Measurements from ENCODE around the gene PATL2. TPM values are rescaled to one million over a fixed set of nuclear protein-coding genes. Genes with fewer than 3 reads are reported as not detected.
"Not testable (repeated sequence)": the region's sequence is repeated elsewhere in the genome, so short reads cannot be mapped to it uniquely, and the experiment has no call there.

PATL2 gene
- total RNA-seq = 10 to 100 TPM; 17.2 to 38.4 TPM

DNA sequence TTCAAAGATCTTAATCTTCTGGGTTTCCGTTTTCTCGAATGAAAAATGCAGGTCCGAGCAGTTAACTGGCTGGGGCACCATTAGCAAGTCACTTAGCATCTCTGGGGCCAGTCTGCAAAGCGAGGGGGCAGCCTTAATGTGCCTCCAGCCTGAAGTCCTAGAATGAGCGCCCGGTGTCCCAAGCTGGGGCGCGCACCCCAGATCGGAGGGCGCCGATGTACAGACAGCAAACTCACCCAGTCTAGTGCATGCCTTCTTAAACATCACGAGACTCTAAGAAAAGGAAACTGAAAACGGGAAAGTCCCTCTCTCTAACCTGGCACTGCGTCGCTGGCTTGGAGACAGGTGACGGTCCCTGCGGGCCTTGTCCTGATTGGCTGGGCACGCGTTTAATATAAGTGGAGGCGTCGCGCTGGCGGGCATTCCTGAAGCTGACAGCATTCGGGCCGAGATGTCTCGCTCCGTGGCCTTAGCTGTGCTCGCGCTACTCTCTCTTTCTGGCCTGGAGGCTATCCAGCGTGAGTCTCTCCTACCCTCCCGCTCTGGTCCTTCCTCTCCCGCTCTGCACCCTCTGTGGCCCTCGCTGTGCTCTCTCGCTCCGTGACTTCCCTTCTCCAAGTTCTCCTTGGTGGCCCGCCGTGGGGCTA is at the start of gene PATL2, which contains the start of gene B2M:
PATL2 (minus strand) TSS at position 228 of the 647 bp plus-strand sequence. CDS start 34,833 bp downstream, outside the sequence.
B2M (plus strand) TSS at position 422 of the 647 bp plus-strand sequence; CDS start at position 452, 30 bp downstream.
- Mint-ChIP-seq H3K9me3 (ENCODE audit: low read depth) (no peaks in the 10 kb centered on the region), H3K4me1 (peaks cover 39% of the 10 kb centered on the region), H3K27ac (peak within 1 kb of the TSS; percentile 100), H3K27me3 (no peaks in the 10 kb centered on the region), H3K4me3 (peak within 1 kb of the TSS; percentile 95), H3K36me3 (peaks cover 69% of the 10 kb centered on the region)
- CTCF ChIA-PET = interaction anchor here (0.7 to 11.9 kb wide), 14 partner anchors 12 to 50 kb away, joined by 3 to 232 read pairs (median 4); partner anchors contain the start of genes SPG11 and TRIM69
- ATAC-seq (peak; percentile 76), DNase-seq (peak; percentile 96)

GRCh38 chr15:44753345-44753744 is 42.2 kb upstream of the PATL2 start:
- ATAC-seq (no peak), DNase-seq (no peak)
- peaks cover 19% of the 10 kb centered on the region for H3K4me1 Mint-ChIP-seq
- CTCF ChIA-PET = interaction anchor here (0.8 to 1.1 kb wide), 2 partner anchors 13 to 34 kb away, joined by 3 read pairs; no protein-coding TSS in a partner anchor
- H3K27me3 Mint-ChIP-seq = no peaks in the 10 kb centered on the region
- H3K4me3 Mint-ChIP-seq = no peak overlapping the region
- H3K27ac Mint-ChIP-seq = no peak overlapping the region
- peaks cover 8% of the 10 kb centered on the region for H3K9me3 Mint-ChIP-seq (ENCODE audit: low read depth)
- H3K36me3 Mint-ChIP-seq = peaks cover 56% of the 10 kb centered on the region

GRCh38 chr15:44743454-44743853 is 32.3 kb upstream of the PATL2 start:
- CTCF ChIA-PET; H3K27ac Mint-ChIP-seq; ATAC-seq; H3K4me3 Mint-ChIP-seq; DNase-seq; H3K27me3 Mint-ChIP-seq; H3K4me1 Mint-ChIP-seq; H3K9me3 Mint-ChIP-seq (ENCODE audit: low read depth): not testable (repeated sequence)
- peaks cover 19% of the 10 kb centered on the region for H3K36me3 Mint-ChIP-seq

- H3K4me1 Mint-ChIP-seq = peaks cover 42% of the 10 kb centered on the region
- ATAC-seq; H3K36me3 Mint-ChIP-seq; H3K27ac Mint-ChIP-seq; DNase-seq; H3K27me3 Mint-ChIP-seq; H3K4me3 Mint-ChIP-seq; H3K9me3 Mint-ChIP-seq (ENCODE audit: low read depth): not testable (repeated sequence)
- CTCF ChIA-PET = interaction anchor here (0.8 to 6.8 kb wide), 28 partner anchors 8 to 192 kb away, joined by 3 to 156 read pairs (median 8); partner anchors contain the start of genes B2M, PATL2 and SPG11
These were observed 28.2 kb upstream of the PATL2 start for GRCh38 chr15:44739222-44739847.

DNA sequence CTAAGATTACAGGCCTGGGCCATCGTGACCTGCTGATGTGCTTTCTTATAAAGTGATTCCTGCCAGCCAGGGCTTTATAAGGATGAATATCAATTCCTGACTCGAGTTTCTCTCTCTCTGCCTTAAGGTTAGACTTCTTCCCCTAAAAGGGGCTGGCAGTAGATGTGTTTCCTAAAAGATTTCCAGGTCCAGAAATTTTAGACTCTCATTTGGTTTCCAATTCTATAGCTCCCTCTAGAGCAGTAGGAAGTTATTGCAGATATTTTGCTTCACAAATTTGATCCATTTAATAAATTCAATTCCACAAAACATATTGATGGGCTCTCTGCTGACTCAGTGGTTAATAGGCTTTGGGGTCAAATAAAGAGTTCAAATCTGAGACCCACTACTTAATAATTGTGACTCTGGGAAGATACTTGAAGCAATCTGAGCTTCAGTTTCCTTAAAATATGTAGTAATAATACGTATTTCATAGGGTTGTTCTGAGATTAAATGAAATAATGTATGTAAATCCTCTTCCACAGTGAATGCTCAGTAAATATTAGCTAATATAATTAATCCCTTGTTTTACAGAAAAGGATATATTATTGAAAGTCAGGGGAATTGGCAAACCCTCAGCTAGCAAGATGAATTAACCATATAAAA is 27.3 kb upstream of the PATL2 start:
- CTCF ChIA-PET = interaction anchor here (0.8 to 6.8 kb wide), 33 partner anchors 8 to 191 kb away, joined by 3 to 156 read pairs (median 7); partner anchors contain the start of genes B2M, PATL2 and SPG11
- H3K27me3 Mint-ChIP-seq = no peaks in the 10 kb centered on the region
- peaks cover 49% of the 10 kb centered on the region for H3K4me1 Mint-ChIP-seq
- H3K4me3 Mint-ChIP-seq = peak overlapping the region; percentile 36
- peak overlapping the region; percentile 46 for H3K27ac Mint-ChIP-seq
- ATAC-seq = no peak
- H3K36me3 Mint-ChIP-seq = peaks cover 7% of the 10 kb centered on the region
- H3K9me3 Mint-ChIP-seq (ENCODE audit: low read depth) = no peaks in the 10 kb centered on the region
- DNase-seq = no peak

- no peaks in the 10 kb centered on the region for H3K27me3 Mint-ChIP-seq
- H3K4me3 Mint-ChIP-seq = peak within 1 kb of the TSS; percentile 77
- H3K36me3 Mint-ChIP-seq = peaks cover 22% of the 10 kb centered on the region
- CTCF ChIA-PET = interaction anchor here (0.7 to 6.8 kb wide), 19 partner anchors 9 to 190 kb away, joined by 3 to 156 read pairs (median 12); partner anchors contain the start of genes B2M, PATL2 and SPG11
- DNase-seq = no peak
- no peaks in the 10 kb centered on the region for H3K9me3 Mint-ChIP-seq (ENCODE audit: low read depth)
- peaks cover 64% of the 10 kb centered on the region for H3K4me1 Mint-ChIP-seq
- H3K27ac Mint-ChIP-seq = peak within 1 kb of the TSS; percentile 97
- peak; percentile 40 for ATAC-seq
These were observed 25.1 kb upstream of the PATL2 start, which contains the start of gene TRIM69 for GRCh38 chr15:44736181-44736765. Gene TRIM69, plus strand, starts transcription at chr15:44736528. Its CDS starts 177 bp downstream, at chr15:44736705.

DNA sequence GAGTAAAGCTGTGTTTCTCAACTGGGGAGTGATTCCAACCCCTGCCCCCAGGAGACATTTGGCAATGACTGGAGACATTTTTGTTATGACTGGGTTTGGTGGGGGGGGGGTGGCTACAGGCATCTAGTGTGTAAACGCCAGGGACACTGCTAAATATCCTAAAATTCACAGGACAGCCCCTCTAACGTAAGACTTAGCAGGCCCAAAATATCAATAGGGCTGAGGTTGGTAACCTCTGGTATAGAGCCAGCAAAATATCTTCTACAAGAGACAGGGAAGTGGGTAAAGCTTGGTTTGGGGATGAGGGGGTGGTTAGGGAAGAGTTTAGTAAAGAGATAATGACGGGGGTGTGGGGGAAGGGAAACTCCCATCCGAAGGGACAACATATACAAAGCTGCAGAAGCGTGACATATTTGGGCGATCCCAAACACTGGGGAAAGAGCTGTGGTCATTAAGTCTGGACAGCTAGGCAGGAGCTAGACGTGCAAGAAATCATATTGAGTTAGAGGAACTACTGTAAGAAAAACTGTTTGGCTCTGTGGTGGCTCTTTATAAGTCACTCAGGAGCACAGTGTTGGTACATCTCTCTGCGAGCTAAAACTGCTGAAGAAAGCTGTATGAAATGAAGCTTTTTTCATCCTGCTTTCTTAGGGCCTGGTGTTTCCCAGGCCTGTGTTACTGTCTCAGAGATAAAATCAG is 24.5 kb upstream of the PATL2 start:
- Mint-ChIP-seq H3K36me3 (peaks cover 24% of the 10 kb centered on the region), H3K27me3 (no peaks in the 10 kb centered on the region), H3K4me1 (peaks cover 66% of the 10 kb centered on the region), H3K9me3 (ENCODE audit: low read depth) (no peaks in the 10 kb centered on the region), H3K4me3 (peak overlapping the region; percentile 77), H3K27ac (peak overlapping the region; percentile 97)
- CTCF ChIA-PET = interaction anchor here (0.9 to 6.8 kb wide), 15 partner anchors 8 to 422 kb away, joined by 3 to 156 read pairs (median 35); partner anchors contain the start of genes B2M, PATL2 and SPG11
- peak; percentile 61 for ATAC-seq
- DNase-seq = peak; percentile 82

- peaks cover 67% of the 10 kb centered on the region for H3K4me1 Mint-ChIP-seq
- no peak for ATAC-seq
- CTCF ChIA-PET = interaction anchor here (0.7 to 6.8 kb wide), 13 partner anchors 7 to 423 kb away, joined by 3 to 156 read pairs (median 57); partner anchors contain the start of genes B2M, PATL2 and SPG11
These were observed 23.8 kb upstream of the PATL2 start for GRCh38 chr15:44734839-44735481.

DNA sequence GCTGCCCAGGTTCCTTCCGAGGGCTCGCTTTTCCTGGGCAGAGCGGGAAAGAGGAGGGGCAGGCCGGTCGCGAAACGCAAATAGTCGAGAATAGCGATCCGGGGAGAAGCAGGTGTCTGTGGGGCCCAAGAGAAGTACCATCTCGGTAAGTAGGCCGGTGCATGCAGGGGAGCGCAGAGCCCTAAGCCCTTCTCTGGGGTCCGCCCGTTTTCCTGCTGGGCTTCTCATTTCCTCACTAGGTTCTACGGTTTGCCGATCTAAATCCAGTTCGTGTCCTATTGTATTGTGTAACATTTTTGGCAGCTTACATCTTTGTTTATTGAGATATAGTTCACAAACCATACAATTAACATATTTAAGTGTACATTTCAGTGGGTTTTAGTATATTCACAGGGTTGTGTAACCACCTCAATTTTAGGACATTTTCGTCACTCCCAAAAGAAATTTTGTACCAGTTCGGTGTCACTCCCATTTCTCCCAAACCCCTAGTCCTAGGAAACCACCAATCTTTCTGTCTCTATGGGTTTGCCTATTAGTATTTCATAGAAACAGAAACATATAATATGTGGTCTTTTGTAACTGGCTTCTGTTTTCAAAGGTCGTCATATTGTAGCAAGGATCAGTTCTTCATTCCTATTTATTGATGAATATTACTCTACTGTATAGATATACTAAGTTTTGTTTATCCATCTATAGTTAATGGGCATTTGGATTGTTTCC is 18.4 kb upstream of the PATL2 start:
- peaks cover 65% of the 10 kb centered on the region for H3K4me1 Mint-ChIP-seq
- peak overlapping the region; percentile 94 for H3K4me3 Mint-ChIP-seq
- CTCF ChIA-PET = interaction anchor here (0.7 to 8.6 kb wide), 9 partner anchors 7 to 69 kb away, joined by 3 to 138 read pairs (median 6); partner anchors contain the start of genes B2M, PATL2, SPG11 and TRIM69
- ATAC-seq (peak; percentile 7), DNase-seq (peak; percentile 74)
- H3K27ac Mint-ChIP-seq = peak overlapping the region; percentile 99
- H3K9me3 Mint-ChIP-seq (ENCODE audit: low read depth) = no peaks in the 10 kb centered on the region
- H3K36me3 Mint-ChIP-seq = peaks cover 30% of the 10 kb centered on the region
- no peaks in the 10 kb centered on the region for H3K27me3 Mint-ChIP-seq

More at GRCh38 chr15:44734839-44735481, 23.8 kb upstream of the PATL2 start:
- Mint-ChIP-seq H3K36me3 (peaks cover 26% of the 10 kb centered on the region), H3K27ac (peak overlapping the region; percentile 97), H3K27me3 (no peaks in the 10 kb centered on the region), H3K4me3 (peak overlapping the region; percentile 77), H3K9me3 (ENCODE audit: low read depth) (no peaks in the 10 kb centered on the region)
- DNase-seq = no peak

DNA sequence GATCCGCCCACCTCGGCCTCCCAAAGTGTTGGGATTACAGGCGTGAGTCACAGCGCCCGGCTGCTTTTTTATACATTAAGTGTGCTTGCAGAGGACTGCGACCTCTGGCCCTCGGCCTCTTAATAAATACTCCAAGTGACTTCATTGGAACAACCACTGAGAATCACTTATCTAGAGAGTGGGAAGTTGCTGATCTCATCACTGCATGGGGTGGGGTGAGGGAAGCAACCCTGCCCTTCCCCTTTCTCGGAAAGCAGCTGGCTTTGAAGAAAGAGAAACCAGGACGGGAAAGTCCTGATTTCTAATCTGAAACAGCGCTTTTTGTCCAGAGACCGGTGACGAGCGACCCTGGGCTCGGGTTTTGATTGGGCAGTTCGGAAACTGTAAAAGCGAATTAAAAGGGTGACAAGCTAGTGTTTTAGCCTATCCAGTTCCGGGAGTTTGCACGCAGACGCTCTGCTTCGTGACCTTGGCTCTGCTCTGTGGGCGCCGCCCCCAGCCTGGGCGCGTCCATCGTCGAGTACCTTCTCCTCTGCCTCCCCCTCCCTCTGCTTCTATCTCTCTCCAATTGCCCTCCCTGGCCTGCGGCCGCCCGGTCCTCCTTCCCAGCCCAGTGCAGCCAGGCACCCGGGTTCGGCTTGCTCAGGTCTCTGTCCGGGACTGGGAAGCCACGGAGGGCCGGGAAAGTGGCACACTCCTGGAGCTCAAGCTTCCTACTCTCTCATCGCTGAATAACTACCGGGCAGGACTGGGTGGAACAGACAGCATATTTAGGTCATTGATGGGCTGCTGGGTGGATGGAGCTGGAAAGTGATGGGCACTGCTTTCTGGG is 17.7 kb upstream of the PATL2 start:
- Mint-ChIP-seq H3K4me3 (peak overlapping the region; percentile 94), H3K27me3 (no peaks in the 10 kb centered on the region), H3K36me3 (peaks cover 29% of the 10 kb centered on the region), H3K9me3 (ENCODE audit: low read depth) (no peaks in the 10 kb centered on the region), H3K4me1 (peaks cover 67% of the 10 kb centered on the region), H3K27ac (peak overlapping the region; percentile 99)
- CTCF ChIA-PET = interaction anchor here (0.7 to 8.6 kb wide), 10 partner anchors 8 to 144 kb away, joined by 3 to 138 read pairs (median 3); partner anchors contain the start of genes B2M, PATL2, SPG11 and TRIM69
- DNase-seq = peak; percentile 98
- ATAC-seq = peak; percentile 80

Data from activated CD8-positive, alpha-beta memory T cell treated with anti-CD3 and anti-CD28 coated beads, Interleukin-2, amount 10 ng/mL, durations not matched to agents 7 days and 5 days (primary cell).